Mesenchymal stem cell (in vitro differentiated cells and primary cell): ENCODE measurements around the gene ACTBL2.
A peak's percentile ranks its signal among the peaks of the same experiment; 100 is the strongest.

ENCODE experiments used
- DNase-seq: peaks from one replicate; pipeline ENCODE4 v3.0.0-alpha.2; 2013
- H2AFZ ChIP-seq: one replicate; pipeline ENCODE4 v1.6.1; 2013; ENCODE audit warnings: low read depth, mild to moderate bottlenecking, control low read depth, inconsistent platforms, low read length, moderate library complexity
- H2AK5ac ChIP-seq: 2 replicates; pipeline ENCODE4 v1.6.1; 2013; ENCODE audit warnings: low read length, moderate library complexity, mild to moderate bottlenecking, inconsistent platforms; ENCODE audit not compliant: severe bottlenecking
- H2BK120ac ChIP-seq: one replicate; pipeline ENCODE4 v1.6.1; 2013; ENCODE audit warnings: low read depth, mild to moderate bottlenecking, inconsistent platforms, low read length, moderate library complexity
- H2BK12ac ChIP-seq, 2 experiments: one replicate each; pipeline ENCODE4 v1.6.1; 2013; ENCODE audit warnings: inconsistent platforms in 2 of 2, low read length in 2 of 2, mild to moderate bottlenecking in 2 of 2, moderate library complexity in 2 of 2, control low read depth in 1 of 2
- H2BK15ac ChIP-seq: one replicate; pipeline ENCODE4 v1.6.1; 2013; ENCODE audit warnings: mild to moderate bottlenecking, low read depth, inconsistent platforms; ENCODE audit not compliant: poor library complexity, severe bottlenecking
- H2BK5ac ChIP-seq: 2 replicates; pipeline ENCODE4 v1.6.1; 2013; ENCODE audit warnings: low read depth, mild to moderate bottlenecking, low read length, control low read depth, inconsistent platforms; ENCODE audit not compliant: poor library complexity, severe bottlenecking
- H3K14ac ChIP-seq, 2 experiments: one replicate each; pipeline ENCODE4 v1.6.1; 2013; ENCODE audit warnings: inconsistent platforms in 2 of 2, low read length in 2 of 2, control low read depth in 1 of 2, mild to moderate bottlenecking in 1 of 2, moderate library complexity in 1 of 2
- H3K18ac ChIP-seq, 2 experiments: one replicate each; pipeline ENCODE4 v1.6.1; 2013; ENCODE audit warnings: inconsistent platforms in 2 of 2, low read length in 2 of 2, control low read depth in 1 of 2, low read depth in 1 of 2, mild to moderate bottlenecking in 1 of 2
- H3K23ac ChIP-seq, 2 experiments: one replicate each; pipeline ENCODE4 v1.6.1; 2013; ENCODE audit warnings: inconsistent platforms in 2 of 2, low read length in 2 of 2, mild to moderate bottlenecking in 2 of 2, moderate library complexity in 2 of 2, control low read depth in 1 of 2
- H3K27ac ChIP-seq: 2 replicates; pipeline ENCODE4 v1.5.1; 2013; ENCODE audit warnings: mild to moderate bottlenecking, moderate library complexity, low read length, control low read depth, inconsistent platforms; ENCODE audit not compliant: poor library complexity, severe bottlenecking
- H3K27me3 ChIP-seq, 2 experiments: 2 replicates each; pipeline versions ENCODE4 v1.6.1 to v1.7.0; 2013; ENCODE audit warnings: low read length in 2 of 2, mild to moderate bottlenecking in 2 of 2, moderate library complexity in 2 of 2, control low read depth in 1 of 2, inconsistent platforms in 1 of 2; ENCODE audit not compliant: control insufficient read depth in 1 of 2, insufficient read depth in 1 of 2
- H3K36me3 ChIP-seq, 2 experiments: 2 replicates each; pipeline versions ENCODE4 v1.6.1 to v1.7.0; 2013; ENCODE audit warnings: low read length in 2 of 2, control low read depth in 1 of 2, inconsistent platforms in 1 of 2, low read depth in 1 of 2, mild to moderate bottlenecking in 1 of 2; ENCODE audit not compliant: insufficient read depth in 2 of 2, control insufficient read depth in 1 of 2
- H3K4ac ChIP-seq, 2 experiments: one replicate each; pipeline ENCODE4 v1.6.1; 2013; ENCODE audit warnings: inconsistent platforms in 2 of 2, low read length in 2 of 2, mild to moderate bottlenecking in 2 of 2, moderate library complexity in 2 of 2, control low read depth in 1 of 2, low read depth in 1 of 2
- H3K4me1 ChIP-seq: 2 replicates; pipeline ENCODE4 v1.6.1; 2013; ENCODE audit warnings: low read depth, low read length, control low read depth; ENCODE audit not compliant: control insufficient read depth, insufficient read depth
- H3K4me2 ChIP-seq: 2 replicates; pipeline ENCODE4 v1.6.1; 2013; ENCODE audit warnings: low read length, mild to moderate bottlenecking, inconsistent platforms; ENCODE audit not compliant: poor library complexity, severe bottlenecking
- H3K4me3 ChIP-seq, 2 experiments: 2 replicates each; pipeline versions ENCODE4 v1.5.1 to v1.7.0; 2013; ENCODE audit warnings: low read length in 2 of 2, mild to moderate bottlenecking in 2 of 2, control low read depth in 1 of 2, low read depth in 1 of 2; ENCODE audit not compliant: insufficient read depth in 1 of 2
- H3K79me1 ChIP-seq: replicated peaks from 2 replicates; pipeline ENCODE4 v1.6.1; 2013; ENCODE audit warnings: mild to moderate bottlenecking, control low read depth, low read length, inconsistent platforms; ENCODE audit not compliant: poor library complexity, severe bottlenecking
- H3K9ac ChIP-seq: 2 replicates; pipeline ENCODE4 v1.7.0; 2013; ENCODE audit warnings: mild to moderate bottlenecking, low read length, moderate library complexity
- H3K9me3 ChIP-seq: 2 replicates; pipeline ENCODE4 v1.7.0; 2013; ENCODE audit warnings: mild to moderate bottlenecking, low read length; ENCODE audit not compliant: control insufficient read depth
- H4K8ac ChIP-seq: one replicate; pipeline ENCODE4 v1.6.1; 2013; ENCODE audit warnings: inconsistent platforms, mild to moderate bottlenecking, low read length, moderate library complexity
- H4K91ac ChIP-seq: one replicate; pipeline ENCODE4 v1.6.1; 2013; ENCODE audit warnings: mild to moderate bottlenecking, low read length, inconsistent platforms
- WGBS: methylation state at CpG from one replicate; pipeline ENCODE4 v1.1.7; 2013; ENCODE audit warnings: mixed read lengths; 5-methylcytosine and 5-hydroxymethylcytosine counted together

ACTBL2 gene

GRCh38 chr5:57458443-57458842 lies 24.2 kb downstream of the ACTBL2 start:
- H3K4me2 ChIP-seq, result no peak overlapping the region
- H3K14ac ChIP-seq, result no peak overlapping the region
- no peaks in the 10 kb centered on the region for H3K36me3 ChIP-seq
- no peak overlapping the region for H4K8ac ChIP-seq
- H3K27me3 ChIP-seq, result no peaks in the 10 kb centered on the region
- H4K91ac ChIP-seq, result no peak overlapping the region
- H3K4me3 ChIP-seq, result no peak overlapping the region
- no peaks in the 10 kb centered on the region for H3K9me3 ChIP-seq
- no peak overlapping the region for H3K27ac ChIP-seq
- no peak overlapping the region for H3K23ac ChIP-seq
- H2BK120ac ChIP-seq, result peak overlapping the region; percentile 34
- H2AFZ ChIP-seq, result no peak overlapping the region
- H3K79me1 ChIP-seq, result no peaks in the 10 kb centered on the region
- H2AK5ac ChIP-seq, result no peak overlapping the region
- peak overlapping the region in 1 of 2 experiments; percentile 71 for H2BK12ac ChIP-seq
- H3K4ac ChIP-seq, result no peak overlapping the region
- H3K9ac ChIP-seq, result no peak overlapping the region
- H2BK15ac ChIP-seq, result no peak overlapping the region
- no peaks in the 10 kb centered on the region for H3K4me1 ChIP-seq
- DNase-seq, result no peak
- no peak overlapping the region for H3K18ac ChIP-seq
- no peak overlapping the region for H2BK5ac ChIP-seq

DNA sequence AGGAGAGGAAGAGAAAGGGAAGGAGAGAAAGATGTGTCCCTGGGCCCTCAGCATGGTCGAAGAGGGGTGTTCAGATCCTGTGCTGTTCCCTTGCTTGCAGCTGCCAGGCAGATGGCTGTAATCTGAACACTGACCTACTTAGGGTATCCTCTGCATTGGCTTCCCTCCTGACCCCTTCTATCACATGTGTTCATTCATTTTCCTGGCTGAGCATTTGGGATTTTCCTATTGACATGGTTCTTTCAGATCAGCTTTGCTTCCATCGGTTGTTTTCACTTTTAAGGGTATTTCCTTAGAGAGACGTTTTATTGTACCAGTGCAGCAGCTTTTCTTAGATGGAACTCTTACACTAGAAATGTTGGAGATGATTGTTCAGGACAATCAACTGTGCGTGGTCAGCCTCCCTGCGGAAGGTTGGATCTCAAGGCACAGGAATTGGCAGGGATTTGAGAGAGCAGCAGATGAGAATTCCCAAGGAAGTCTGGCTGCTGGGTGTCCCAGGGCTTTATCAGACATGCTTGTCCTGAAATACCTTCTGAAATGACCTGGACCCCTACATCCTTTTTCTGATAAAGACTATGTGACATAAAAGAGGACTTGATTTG lies 26.0 kb downstream of the ACTBL2 start:
- WGBS, result 96% methylated on average over 5 of the region's 5 CpGs
- Histone ChIP-seq H3K36me3 (no peaks in the 10 kb centered on the region), H3K18ac (peak overlapping the region; percentile 40 to 80), H3K27ac (no peak overlapping the region), H3K4me2 (no peak overlapping the region), H3K4me1 (peaks cover under 1% of the 10 kb centered on the region), H2AFZ (no peak overlapping the region), H3K27me3 (no peaks in the 10 kb centered on the region), H4K91ac (peak overlapping the region; percentile 90), H3K9ac (no peak overlapping the region), H2BK5ac (no peak overlapping the region), H2BK12ac (peak overlapping the region in 1 of 2 experiments; percentile 92), H2BK120ac (no peak overlapping the region), H2BK15ac (peak overlapping the region; percentile 87), H3K23ac (no peak overlapping the region), H3K14ac (peak overlapping the region in 1 of 2 experiments; percentile 30), H2AK5ac (no peak overlapping the region), H3K79me1 (no peaks in the 10 kb centered on the region), H4K8ac (peak overlapping the region; percentile 10), H3K4me3 (no peak overlapping the region), H3K9me3 (no peaks in the 10 kb centered on the region), H3K4ac (peak overlapping the region; percentile 20 to 47)
- DNase-seq, result no peak

DNA sequence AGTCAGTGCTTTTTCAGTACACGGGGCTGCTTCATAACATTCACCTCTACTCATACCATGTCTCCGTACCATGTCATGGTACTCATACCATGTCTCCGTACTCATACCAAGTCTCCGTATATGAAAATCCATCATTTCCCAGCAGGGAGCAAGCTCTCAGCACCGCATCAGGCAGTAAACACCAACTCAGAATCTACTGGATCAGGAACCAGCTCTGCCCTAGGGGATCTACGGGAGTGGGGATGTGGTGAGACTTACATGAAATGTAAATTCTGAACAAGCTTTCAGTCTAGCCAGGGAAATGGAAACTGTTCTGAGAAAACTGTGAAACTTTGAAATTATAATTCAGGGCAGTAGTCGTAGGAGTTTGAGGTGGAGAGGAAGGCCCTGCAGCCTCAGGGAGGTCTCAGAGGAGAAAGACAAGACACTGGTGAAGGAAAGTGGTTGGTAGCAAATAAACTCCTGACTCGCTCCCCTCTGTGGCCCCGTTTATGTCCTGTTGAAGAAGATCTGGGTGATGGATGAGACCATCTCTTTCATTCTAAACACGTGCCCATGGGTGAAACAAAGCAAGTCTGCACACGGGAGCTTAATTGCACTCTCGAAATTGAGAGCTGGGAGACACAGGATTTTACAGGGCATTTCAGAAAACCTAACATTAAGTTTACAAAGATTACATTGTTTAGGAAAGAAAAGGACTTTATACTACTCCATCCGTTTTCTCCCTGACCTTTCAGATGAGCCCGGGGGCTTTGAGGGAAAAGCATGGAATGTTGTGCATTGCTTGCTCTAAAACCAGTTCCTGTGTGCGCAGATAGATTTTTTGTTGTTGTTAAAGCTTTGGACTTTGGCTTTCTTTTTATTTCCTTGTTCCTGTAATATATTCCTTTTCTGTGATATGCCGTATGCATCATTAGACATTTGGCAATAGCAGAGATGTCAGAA lies 26.8 kb downstream of the ACTBL2 start:
- Histone ChIP-seq H3K36me3 (no peaks in the 10 kb centered on the region), H2BK12ac (peak overlapping the region; percentile 22 to 83), H3K4me1 (peaks cover 2% of the 10 kb centered on the region), H4K91ac (peak overlapping the region; percentile 73), H2AK5ac (no peak overlapping the region), H4K8ac (peak overlapping the region; percentile 66), H3K79me1 (no peaks in the 10 kb centered on the region), H3K4ac (peak overlapping the region; percentile 20 to 94), H3K9me3 (no peaks in the 10 kb centered on the region), H3K18ac (peak overlapping the region; percentile 7 to 54), H2BK5ac (no peak overlapping the region), H2BK15ac (no peak overlapping the region), H2AFZ (no peak overlapping the region), H3K27me3 (no peaks in the 10 kb centered on the region), H3K23ac (no peak overlapping the region), H3K9ac (no peak overlapping the region), H3K14ac (no peak overlapping the region), H2BK120ac (no peak overlapping the region), H3K27ac (no peak overlapping the region), H3K4me2 (no peak overlapping the region), H3K4me3 (no peak overlapping the region)
- no peak for DNase-seq
- 89% methylated on average over 15 of the region's 16 CpGs for WGBS

GRCh38 chr5:57454896-57455295 lies 27.7 kb downstream of the ACTBL2 start:
- Histone ChIP-seq H2BK5ac (no peak overlapping the region), H3K23ac (no peak overlapping the region), H4K91ac (no peak overlapping the region), H2BK12ac (no peak overlapping the region), H4K8ac (no peak overlapping the region), H3K36me3 (no peaks in the 10 kb centered on the region), H3K79me1 (no peaks in the 10 kb centered on the region), H3K14ac (no peak overlapping the region), H2AFZ (no peak overlapping the region), H2BK15ac (no peak overlapping the region), H2AK5ac (no peak overlapping the region), H3K4ac (no peak overlapping the region), H3K4me2 (no peak overlapping the region), H3K27me3 (no peaks in the 10 kb centered on the region), H2BK120ac (no peak overlapping the region), H3K27ac (no peak overlapping the region), H3K9ac (no peak overlapping the region), H3K4me1 (peaks cover 2% of the 10 kb centered on the region), H3K18ac (no peak overlapping the region), H3K4me3 (no peak overlapping the region), H3K9me3 (no peaks in the 10 kb centered on the region)
- DNase-seq, result no peak
